GM18520 (cell line): ENCODE results near the gene SLC66A1.

Source experiments
- ATAC-seq: cut with Tn5 transposase; IDR thresholded peaks from one replicate; pipeline ENCODE4 v1.9.1; 2021; ENCODE audit not compliant: unreplicated experiment

Gene SLC66A1

DNA sequence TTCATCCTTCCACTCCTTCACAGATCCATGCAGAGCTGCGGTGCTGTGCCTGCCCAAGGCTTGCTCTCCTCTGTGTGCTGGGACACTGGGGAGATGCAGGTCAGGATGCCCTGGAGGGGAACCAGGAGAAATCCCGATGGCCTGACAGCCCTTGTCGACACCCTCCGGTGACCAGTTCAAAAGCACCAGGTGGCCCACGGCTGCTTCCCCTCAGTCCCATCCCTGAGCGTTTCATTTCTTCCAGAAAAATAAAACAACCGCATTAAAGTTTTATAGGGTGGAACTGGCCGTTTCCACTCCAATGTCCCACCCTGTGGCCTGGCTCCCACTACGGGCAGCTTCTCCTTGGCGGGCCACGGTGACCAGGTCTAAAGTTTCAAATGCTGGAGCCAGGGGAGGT is 48.3 kb downstream of the SLC66A1 start:
- no peak for ATAC-seq

GRCh38 chr1:19360843-19361610 is 48.9 kb downstream of the SLC66A1 start:
- no peak for ATAC-seq

DNA sequence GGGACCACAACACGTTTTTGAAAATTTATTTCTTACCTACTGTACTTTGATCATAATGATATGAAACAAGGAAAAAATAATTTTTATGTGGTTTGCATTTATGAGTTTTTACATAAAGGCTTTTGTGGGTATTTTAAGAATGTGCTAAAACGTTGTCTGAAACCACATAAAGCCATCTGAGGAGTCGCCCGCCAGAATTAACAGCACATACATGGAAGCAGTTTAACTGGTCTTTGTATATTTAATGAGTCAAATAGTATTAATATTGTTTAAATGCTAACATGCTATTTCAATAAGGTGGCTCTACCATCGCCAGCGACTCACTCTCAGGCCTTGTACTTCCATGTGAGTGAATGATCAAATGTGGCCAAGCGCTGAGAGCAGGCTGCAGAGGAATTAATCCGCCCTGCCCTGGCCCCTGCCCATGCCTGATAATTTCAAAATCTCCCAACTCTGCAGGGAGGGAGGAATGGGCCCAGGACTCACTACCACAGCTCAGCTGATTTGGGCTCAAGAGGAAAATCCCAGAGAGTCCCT is 49.6 kb downstream of the SLC66A1 start:
- no peak for ATAC-seq

DNA sequence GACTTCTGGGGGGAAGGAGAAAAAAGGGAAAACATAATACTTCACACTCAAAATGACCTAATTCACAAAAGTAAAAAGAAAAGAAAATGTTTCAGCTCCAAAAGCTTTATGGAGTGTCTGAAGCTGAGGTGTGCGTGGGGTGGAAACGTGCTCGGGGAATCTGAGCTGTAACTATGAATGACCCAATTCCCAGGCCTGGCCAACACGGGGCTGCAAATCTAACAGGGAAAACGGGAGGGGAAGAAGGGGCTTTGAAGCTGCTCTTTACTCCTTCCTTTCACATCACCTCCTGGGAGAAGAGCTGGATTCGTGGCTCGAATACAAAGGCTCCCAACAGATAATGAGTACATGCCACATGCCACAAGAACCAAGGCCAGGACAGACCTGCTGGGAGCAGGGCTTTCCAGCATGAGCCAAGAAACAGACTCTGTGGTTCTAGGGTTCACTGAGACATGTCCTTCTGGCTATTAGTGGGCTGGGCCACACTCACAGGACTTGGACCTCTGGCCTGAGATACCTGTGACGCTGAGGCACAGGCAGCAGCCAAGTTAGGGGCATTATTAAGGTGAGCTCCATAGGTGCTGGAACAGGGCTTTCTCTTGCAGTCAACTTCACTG is 51.5 kb downstream of the SLC66A1 start:
- ATAC-seq: no peak

DNA sequence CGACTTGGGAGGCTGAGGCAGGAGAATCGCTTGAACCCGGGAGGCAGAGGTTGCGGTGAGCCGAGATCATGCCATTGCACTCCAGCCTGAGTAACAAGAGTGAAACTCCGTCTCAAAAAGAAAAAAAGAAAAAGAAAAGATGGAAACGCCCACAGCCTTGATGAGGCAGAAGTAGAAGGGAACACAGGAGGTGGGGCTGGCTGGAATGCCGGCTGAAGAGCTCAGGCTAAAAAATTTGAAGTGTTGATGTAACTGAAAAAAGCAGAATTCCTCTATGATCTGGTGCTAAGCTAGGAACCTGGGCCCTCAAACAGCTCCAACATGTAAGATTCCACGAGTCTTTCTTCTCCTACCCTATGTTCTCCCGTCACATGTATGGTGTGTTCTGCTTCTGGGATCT is 53.6 kb downstream of the SLC66A1 start:
- ATAC-seq: no peak

- ATAC-seq: no peak
Measured at GRCh38 chr1:19366599-19367536, 54.7 kb downstream of the SLC66A1 start.

DNA sequence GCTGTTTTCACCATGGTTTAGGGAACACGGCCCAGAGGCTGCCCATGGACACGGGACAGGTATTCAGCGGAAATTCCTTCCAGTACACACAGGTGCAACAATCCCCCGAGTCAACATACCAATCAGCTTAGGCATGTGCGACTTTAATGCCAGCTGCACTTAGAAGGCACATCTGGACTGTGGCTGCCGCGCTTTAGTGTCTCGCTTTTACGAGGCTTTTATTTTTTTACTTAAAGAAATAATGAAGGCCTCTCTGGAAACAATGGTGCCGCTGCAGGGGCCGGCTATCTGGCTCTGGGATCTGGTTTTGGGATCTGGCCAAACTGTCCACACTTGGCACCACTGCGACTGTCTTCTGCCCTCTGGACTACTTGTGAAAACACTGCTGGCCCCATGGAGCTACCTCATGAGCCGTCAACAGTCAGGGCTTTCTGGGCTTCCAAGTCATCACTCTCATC is 55.5 kb downstream of the SLC66A1 start:
- no peak for ATAC-seq

GRCh38 chr1:19368050-19368449 is 55.9 kb downstream of the SLC66A1 start:
- ATAC-seq: no peak

DNA sequence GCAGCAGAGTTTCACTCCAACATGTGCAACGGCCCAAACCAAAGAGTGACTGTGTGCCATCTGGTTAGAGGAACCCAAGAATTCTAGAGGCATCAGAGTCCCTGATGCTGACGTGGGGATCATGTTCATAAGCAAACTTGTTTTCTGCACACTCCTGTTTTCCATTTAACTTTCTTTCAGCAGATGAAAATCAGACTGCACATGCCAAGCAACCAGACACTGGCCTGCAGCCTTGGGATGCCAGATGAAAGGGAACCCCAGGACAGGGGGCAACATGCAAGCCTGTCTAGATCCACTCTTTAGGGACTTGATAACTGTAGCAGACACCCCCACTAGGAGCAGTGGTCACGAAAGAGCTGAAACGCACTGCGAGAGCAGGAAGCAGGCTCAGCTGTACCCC is 56.8 kb downstream of the SLC66A1 start:
- no peak for ATAC-seq

DNA sequence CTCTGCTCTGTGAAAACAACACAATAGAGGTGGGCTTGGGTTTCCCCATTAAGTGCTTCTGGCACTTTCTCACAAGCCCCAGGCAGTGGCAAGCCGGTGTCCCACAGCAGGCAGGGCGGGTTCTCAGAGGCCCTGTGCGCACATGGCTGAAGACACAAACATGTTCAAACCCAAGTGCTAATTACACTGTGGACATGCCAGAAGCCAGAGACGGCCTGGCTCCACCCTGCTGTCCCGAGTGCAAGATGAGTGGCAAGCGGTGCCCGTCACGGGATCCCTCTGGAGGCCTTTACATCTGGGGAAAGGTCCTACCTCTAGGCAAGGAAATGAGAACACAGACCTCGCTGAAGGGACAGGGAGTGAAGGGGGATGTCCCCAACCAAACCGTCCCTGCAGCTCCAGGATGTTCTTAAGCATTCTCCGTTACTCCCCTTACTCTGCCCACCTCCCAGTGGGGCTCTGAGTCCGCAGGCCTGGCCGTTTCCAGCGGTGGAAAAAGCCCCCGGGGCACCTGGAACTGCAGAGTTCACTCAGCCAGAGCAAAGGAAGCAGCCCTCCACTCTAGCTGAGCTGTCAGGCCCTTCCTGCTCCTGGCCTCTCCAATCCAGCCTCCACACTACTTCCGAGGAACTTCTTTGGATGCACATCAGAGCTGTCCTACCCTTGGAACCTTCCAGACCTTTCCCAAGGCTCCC is 57.4 kb downstream of the SLC66A1 start:
- no peak for ATAC-seq

DNA sequence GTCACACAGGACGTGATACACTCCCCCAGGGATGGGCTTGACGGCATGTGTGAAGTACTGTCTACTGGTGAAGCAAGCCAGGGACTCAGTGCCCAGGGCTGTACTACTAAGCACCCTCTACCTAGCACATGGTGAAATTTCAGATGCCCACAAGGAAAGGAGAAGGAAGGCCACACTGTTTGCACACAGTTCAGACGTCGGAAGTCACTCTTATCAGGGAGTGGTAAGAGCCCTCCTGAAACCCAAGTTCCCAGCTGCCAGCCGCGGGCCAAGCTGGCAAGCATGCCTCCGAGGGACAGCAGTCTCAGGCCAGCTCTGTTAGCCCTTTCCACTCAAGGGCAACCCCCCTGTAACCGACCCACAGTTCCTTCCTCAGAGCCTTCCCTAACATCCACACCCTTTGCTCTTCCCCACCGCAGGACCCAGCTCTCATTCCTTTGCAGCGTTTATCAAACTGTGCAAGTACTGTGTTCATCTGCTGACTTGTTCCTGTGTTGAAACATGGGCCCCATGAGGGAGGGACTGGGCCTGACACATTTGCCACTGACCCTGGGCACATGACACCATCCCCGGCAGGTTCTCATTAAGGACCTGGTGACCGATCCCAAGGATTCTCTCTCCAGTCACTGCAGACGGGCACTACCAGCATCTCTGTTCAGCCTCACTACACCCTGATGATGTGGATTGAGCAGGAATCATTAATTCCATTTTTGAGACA is 58.5 kb downstream of the SLC66A1 start:
- no peak for ATAC-seq

DNA sequence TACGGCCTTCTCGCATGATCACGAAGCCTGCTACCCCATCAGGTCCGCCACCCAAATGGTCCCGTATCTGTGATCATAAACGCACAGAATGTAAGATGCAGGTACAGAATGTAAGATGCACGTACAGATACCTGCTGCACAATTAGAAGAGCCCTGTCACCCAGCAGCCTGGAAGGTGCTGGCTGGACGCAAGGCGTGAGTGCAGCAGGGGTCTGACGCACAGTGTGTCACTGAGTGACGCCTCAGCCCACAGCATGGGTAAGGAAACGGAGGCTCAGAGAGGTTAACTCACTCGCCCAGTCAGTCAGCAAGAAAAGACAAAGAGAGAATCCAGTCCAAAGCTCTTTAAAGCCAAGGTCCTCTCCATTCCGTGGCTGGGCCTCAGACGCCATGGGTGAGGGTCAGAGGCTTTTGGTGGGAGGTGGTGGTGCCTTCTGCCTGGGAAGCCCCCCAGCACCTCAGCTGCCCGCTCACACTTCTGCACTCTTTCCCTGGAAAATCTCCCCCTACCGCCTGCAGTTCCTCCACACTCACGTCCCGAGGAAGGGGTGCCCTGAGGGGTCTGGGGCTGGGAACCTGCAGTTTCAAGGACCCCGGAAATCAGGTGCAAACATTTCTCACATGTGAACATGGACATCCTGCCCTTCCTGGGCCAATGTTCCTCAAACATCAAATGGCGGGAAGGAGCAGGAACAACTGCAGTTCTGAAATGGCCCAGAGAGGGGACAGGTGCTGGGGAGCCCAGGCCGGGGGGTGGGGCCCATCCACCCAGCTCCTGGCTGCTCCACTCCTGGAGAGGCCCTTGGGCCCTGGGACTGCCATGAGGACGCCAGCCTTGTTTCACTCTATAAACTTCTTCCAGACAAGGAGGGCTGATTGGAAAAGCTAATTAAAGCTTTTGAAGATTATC is 59.4 kb downstream of the SLC66A1 start:
- no peak for ATAC-seq

- ATAC-seq: no peak
Measured at GRCh38 chr1:19372136-19372514, 60.0 kb downstream of the SLC66A1 start.

DNA sequence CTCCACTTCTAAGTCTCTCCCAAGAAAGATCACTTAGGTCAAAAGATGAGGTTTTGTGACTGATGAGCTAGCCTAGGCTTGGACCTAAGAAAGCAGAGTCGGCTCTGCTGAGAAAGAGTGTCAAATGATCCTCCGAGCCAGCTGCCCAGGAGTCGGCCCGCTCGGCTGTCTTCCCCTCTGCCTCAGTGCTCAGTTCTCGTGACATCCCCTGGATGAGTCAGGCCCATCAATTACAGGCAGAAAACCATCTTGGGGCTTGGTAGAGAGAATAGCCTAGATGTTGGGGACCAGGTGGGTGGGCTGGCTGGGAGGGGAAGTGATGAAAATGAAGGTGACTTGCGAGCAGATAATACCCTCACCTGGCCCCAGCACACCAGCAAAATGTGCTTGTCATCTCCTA is 60.5 kb downstream of the SLC66A1 start:
- ATAC-seq: no peak

GRCh38 chr1:19373211-19374082 is 61.3 kb downstream of the SLC66A1 start:
- no peak for ATAC-seq

DNA sequence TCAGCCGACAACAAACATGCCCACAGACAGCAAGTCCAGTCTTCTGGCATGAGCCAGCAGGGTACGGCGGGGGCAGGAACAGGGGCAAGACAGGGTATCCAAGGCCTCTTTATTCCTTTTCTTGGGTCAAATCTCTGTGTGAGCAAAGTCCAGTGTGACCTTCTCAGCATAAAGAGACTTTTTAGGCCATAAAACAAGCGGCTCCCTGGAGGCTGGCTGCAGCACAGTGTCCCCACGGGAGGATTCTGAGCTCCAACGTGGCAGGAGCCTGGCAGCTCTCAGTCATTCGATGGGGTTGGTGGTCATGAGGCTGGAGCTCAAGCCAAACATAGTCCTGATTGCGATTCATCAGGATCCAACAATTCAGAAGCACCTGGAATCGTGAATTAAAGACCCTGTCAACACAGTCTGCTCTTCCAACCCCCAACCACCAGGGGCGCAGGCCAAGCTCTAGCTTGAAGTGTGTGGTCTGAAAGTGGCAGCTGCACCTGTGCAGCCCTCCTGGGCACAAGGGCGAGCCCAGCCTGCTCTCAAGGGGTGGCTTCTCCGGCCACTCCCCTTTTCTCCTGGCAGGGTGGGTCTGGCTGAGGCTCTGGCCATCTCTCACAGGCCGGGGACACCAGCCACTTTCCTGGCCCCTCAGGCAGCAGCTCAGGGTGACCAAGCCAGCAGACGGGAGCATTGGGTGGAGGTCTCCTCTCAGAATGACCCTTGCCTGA is 62.1 kb downstream of the SLC66A1 start:
- ATAC-seq: no peak

GRCh38 chr1:19374926-19375325 is 62.8 kb downstream of the SLC66A1 start:
- ATAC-seq: no peak
